Tibial nerve (tissue), 4 donors: ENCODE data around the gene IFNGR2. TPM values are rescaled to one million over a fixed set of nuclear protein-coding genes. Genes with fewer than 3 reads are reported as not detected.
"Not testable (repeated sequence)": the region's sequence is repeated elsewhere in the genome, so short reads cannot be mapped to it uniquely, and the experiment has no call there.

Experiments
- DNase-seq, 2 donors: peaks; one replicate each; pipeline ENCODE4 v3.0.0-alpha.2; 2019; ENCODE audit warnings: low spot score in 2 of 2
- H3K27ac ChIP-seq, 4 donors: fragments of 200-600 bp; sonication (generic) in 3 of 4; one replicate each; pipeline ENCODE4 v1.5.1; 2017 to 2019; ENCODE audit warnings: mild to moderate bottlenecking in 1 of 4
- H3K27me3 ChIP-seq, 2 donors: fragments of 200-600 bp; sonication (generic) in 1 of 2; one replicate each; pipeline versions ENCODE4 v1.5.1 to v1.6.0; 2017 to 2019
- H3K36me3 ChIP-seq, 3 donors: fragments of 200-600 bp; sonication (generic); one replicate each; pipeline ENCODE4 v1.5.1; 2018 to 2019
- H3K4me1 ChIP-seq, 4 donors: fragments of 200-600 bp; sonication (generic) in 3 of 4; one replicate each; pipeline ENCODE4 v1.5.1; 2017 to 2019
- H3K4me3 ChIP-seq, 4 donors: fragments of 200-600 bp; sonication (generic) in 3 of 4; one replicate each; pipeline ENCODE4 v1.5.1; 2017 to 2019; ENCODE audit warnings: mild to moderate bottlenecking in 1 of 4, moderate library complexity in 1 of 4
- H3K9me3 ChIP-seq, 4 donors: fragments of 200-600 bp; sonication (generic) in 3 of 4; one replicate each; pipeline ENCODE4 v1.5.1; 2017 to 2019
- CTCF ChIP-seq, 5 experiments: fragments of 200-600 bp in 3 of 5; fragments of 450-650 bp in 2 of 5; sonication (generic) in 3 of 5; IDR thresholded peaks; one replicate each; pipeline ENCODE4 v1.5.1; 2016 to 2019; ENCODE audit warnings: antibody characterized with exemption in 5 of 5, mild to moderate bottlenecking in 3 of 5, moderate library complexity in 2 of 5
- EP300 ChIP-seq, 2 donors: sonication (generic); formaldehyde crosslinking; IDR thresholded peaks; one replicate each; pipeline ENCODE4 v1.6.1; 2017; ENCODE audit warnings: antibody characterized with exemption in 2 of 2, mild to moderate bottlenecking in 1 of 2
- POLR2A ChIP-seq, 2 donors: fragments of 450-650 bp; IDR thresholded peaks; one replicate each; pipeline ENCODE4 v1.6.1; 2017; ENCODE audit warnings: antibody characterized with exemption in 2 of 2, mild to moderate bottlenecking in 2 of 2, moderate library complexity in 2 of 2
- WGBS, 2 donors: methylation state at CpG; one replicate each; pipeline ENCODE4 v1.1.5; 2018; 5-methylcytosine and 5-hydroxymethylcytosine counted together
- total RNA-seq, 4 donors: library from RNA; depleted of rRNA; stranded (reverse); fragments of >200 nt; gene quantifications; one replicate each; pipeline ENCODE4 v1.1.0, GENCODE V29; 2016

Gene IFNGR2
- total RNA-seq, 4 donors from 2014 or later, result 110 to 153 (median 129) TPM

GRCh38 chr21:33434770-33435360 is 31.7 kb downstream of the IFNGR2 start:
- Histone ChIP-seq H3K4me1 (peaks cover 3 to 48% (median 31%) of the 10 kb centered on the region in 4 donors), H3K27me3 (no peaks in the 10 kb centered on the region), H3K27ac (peak overlapping the region; percentile 46 to 89 (median 79)), H3K9me3 (no peaks in the 10 kb centered on the region), H3K36me3 (peaks cover 7 to 89% (median 30%) of the 10 kb centered on the region in 3 donors), H3K4me3 (no peak overlapping the region)
- WGBS, 2 donors, result 41 to 45% methylated on average over 5 of the region's 5 CpGs
- peak; percentile 53 to 93 for TF ChIP-seq EP300 (IDR thresholded peaks at IDR 0.05)
- TF ChIP-seq POLR2A (IDR thresholded peaks at IDR 0.05), result no peak
- peak in 1 of 2 donors; percentile 49 for DNase-seq

GRCh38 chr21:33437140-33437539 is 33.9 kb downstream of the IFNGR2 start:
- 84 to 88% methylated on average over 6 of the region's 6 CpGs for WGBS, 2 donors
- H3K4me3 ChIP-seq, result no peak overlapping the region
- H3K9me3 ChIP-seq, result no peaks in the 10 kb centered on the region
- peaks cover 0 to 45% (median 35%) of the 10 kb centered on the region in 4 donors for H3K4me1 ChIP-seq
- peaks cover 2 to 67% (median 21%) of the 10 kb centered on the region in 3 donors for H3K36me3 ChIP-seq
- H3K27me3 ChIP-seq, result no peaks in the 10 kb centered on the region
- TF ChIP-seq POLR2A (IDR thresholded peaks at IDR 0.05), result no peak
- no peak for TF ChIP-seq CTCF (IDR thresholded peaks at IDR 0.05)
- no peak for TF ChIP-seq EP300 (IDR thresholded peaks at IDR 0.05)
- no peak for DNase-seq
- H3K27ac ChIP-seq, result peak overlapping the region in 2 of 4 donors; percentile 63 to 89

- H3K4me3 ChIP-seq, result no peak overlapping the region
- H3K4me1 ChIP-seq, result peaks cover 0 to 34% (median 7%) of the 10 kb centered on the region in 4 donors
- H3K9me3 ChIP-seq, result no peaks in the 10 kb centered on the region
- H3K27ac ChIP-seq, result peak overlapping the region in 3 of 4 donors; percentile 15 to 71 (median 69)
- H3K27me3 ChIP-seq, result no peaks in the 10 kb centered on the region
- H3K36me3 ChIP-seq, result peaks cover 0 to 29% (median 0%) of the 10 kb centered on the region in 3 donors
- no peak for DNase-seq
- WGBS, 2 donors, result 63% methylated on average over 10 to 11 of the region's 11 CpGs
- TF ChIP-seq POLR2A (IDR thresholded peaks at IDR 0.05), result no peak
- no peak for TF ChIP-seq EP300 (IDR thresholded peaks at IDR 0.05)
- TF ChIP-seq CTCF (IDR thresholded peaks at IDR 0.05), result no peak
These were observed 38.6 kb downstream of the IFNGR2 start for GRCh38 chr21:33441489-33442477.

- Histone ChIP-seq H3K36me3 (peaks cover 0 to 29% (median 0%) of the 10 kb centered on the region in 3 donors), H3K9me3 (no peaks in the 10 kb centered on the region), H3K27me3 (no peaks in the 10 kb centered on the region), H3K4me3 (no peak overlapping the region), H3K4me1 (peaks cover 0 to 34% (median 7%) of the 10 kb centered on the region in 4 donors), H3K27ac (peak overlapping the region in 2 of 4 donors; percentile 35 to 71)
- DNase-seq, result no peak
- TF ChIP-seq POLR2A (IDR thresholded peaks at IDR 0.05) (no peak), EP300 (IDR thresholded peaks at IDR 0.05) (no peak), CTCF (IDR thresholded peaks at IDR 0.05) (peak in 1 of 5 experiments; percentile 1)
- WGBS, 2 donors, result 85 to 90% methylated on average over 5 of the region's 5 CpGs
These were observed 40.0 kb downstream of the IFNGR2 start for GRCh38 chr21:33443194-33443593.

- WGBS, 2 donors, result 52 to 64% methylated on average over 2 of the region's 2 CpGs
- Histone ChIP-seq H3K27me3 (no peaks in the 10 kb centered on the region), H3K27ac (peak overlapping the region in 2 of 4 donors; percentile 71 to 75), H3K9me3 (no peaks in the 10 kb centered on the region), H3K4me3 (no peak overlapping the region), H3K4me1 (peaks cover 0 to 34% (median 7%) of the 10 kb centered on the region in 4 donors), H3K36me3 (peaks cover 0 to 28% (median 2%) of the 10 kb centered on the region in 3 donors)
- TF ChIP-seq POLR2A (IDR thresholded peaks at IDR 0.05), result no peak
- TF ChIP-seq CTCF (IDR thresholded peaks at IDR 0.05), result no peak
- DNase-seq, result no peak
These were observed 41.3 kb downstream of the IFNGR2 start for GRCh38 chr21:33444499-33444898.

GRCh38 chr21:33446620-33447019 is 43.4 kb downstream of the IFNGR2 start:
- peaks cover 0 to 35% (median 2%) of the 10 kb centered on the region in 3 donors for H3K36me3 ChIP-seq
- not testable (repeated sequence) for DNase-seq, H3K27me3 ChIP-seq, H3K27ac ChIP-seq, H3K9me3 ChIP-seq, H3K4me3 ChIP-seq
- WGBS, 2 donors, result 92 to 94% methylated on average over 6 of the region's 6 CpGs
- H3K4me1 ChIP-seq, result peaks cover 0 to 30% (median 5%) of the 10 kb centered on the region in 4 donors
